GOT3 (cell line): ENCODE data around the gene LPCAT3.
"Not testable (repeated sequence)": the region's sequence is repeated elsewhere in the genome, so short reads cannot be mapped to it uniquely, and the experiment has no call there.

Source experiments
- DNase-seq: peaks from one replicate; lab custom pipeline; 2025; ENCODE audit warnings: mixed read lengths; lab: John Stamatoyannopoulos, UW

LPCAT3 gene

DNA sequence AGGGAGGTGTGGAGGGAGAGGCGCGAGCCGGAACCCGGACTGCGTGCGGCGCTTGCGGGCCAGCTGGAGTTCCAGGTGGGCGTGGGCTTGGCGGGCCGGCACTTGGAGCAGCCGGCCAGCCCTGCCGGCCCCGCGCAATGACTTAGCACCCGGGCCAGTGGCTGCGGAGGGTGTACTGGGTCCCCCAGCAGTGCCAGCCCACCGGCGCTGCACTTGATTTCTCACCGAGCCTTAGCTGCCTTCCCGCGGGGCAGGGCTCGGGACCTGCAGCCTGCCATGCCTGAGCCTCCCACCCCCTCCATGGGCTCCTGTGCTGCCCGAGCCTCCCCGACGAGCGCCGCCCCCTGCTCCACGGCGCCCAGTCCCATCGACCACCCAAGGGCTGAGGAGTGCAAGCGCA lies 19.1 kb upstream of the LPCAT3 start:
- not testable (repeated sequence) for DNase-seq

DNA sequence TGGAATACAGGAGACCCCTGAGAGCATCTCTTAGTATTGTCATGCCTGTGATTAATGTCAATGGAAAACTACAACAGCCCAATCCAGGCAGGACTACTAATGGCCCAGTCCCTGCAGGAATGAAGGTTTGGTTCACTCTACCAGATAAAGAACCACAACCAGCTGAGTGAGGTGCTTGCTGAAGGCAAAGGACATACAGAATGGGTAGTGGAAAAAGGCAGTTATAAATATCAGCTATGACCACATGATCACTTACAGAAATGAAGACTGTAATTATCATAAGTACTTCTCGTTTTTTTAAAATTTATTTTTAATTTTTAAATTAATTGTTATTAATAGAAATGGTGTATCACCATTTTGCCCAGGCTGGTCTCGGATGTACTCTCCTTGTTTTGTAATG lies 17.2 kb upstream of the LPCAT3 start:
- no peak for DNase-seq

GRCh38 chr12:7034464-7034863 lies 16.2 kb upstream of the LPCAT3 start:
- no peak for DNase-seq

DNA sequence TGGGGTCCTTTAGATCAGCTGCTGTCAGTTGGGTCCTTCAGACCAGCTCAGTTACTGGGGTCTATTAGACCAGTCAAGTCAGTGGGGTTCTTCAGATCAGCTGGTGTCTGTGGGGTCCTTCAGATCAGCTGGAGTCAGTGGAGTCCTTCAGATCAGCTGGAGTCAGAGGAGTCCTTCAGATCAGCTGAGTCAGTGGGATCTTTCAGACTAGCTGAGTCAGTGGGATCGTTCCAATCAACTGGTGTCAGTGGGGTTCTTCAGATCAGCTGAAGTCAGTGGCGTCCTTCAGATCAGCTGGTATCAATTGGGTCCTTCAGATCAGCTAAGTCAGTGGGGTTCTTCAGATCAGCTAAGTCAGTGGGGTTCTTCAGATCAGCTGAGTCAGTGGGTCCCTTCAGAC lies 14.7 kb upstream of the LPCAT3 start:
- DNase-seq = no peak

DNA sequence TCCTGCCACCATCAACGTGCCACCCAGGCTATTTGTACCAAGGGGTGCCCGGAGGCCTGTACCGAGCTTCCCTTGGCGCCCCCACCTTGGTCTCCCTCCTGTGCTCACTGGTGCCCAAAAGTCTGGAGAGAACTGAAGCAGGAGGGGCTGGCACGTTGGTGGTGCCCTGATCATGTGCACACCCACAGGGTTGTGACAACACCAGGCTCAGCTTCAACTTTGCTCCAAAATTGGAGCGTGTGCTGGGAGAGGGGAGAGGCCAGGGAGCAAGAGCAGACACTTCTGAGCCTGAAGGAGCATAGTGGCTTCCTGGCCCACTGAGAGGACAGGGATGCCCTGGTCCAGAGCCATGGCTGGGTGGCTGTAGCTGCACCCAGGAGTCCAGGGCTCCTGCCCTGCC lies 13.0 kb upstream of the LPCAT3 start:
- no peak for DNase-seq

GRCh38 chr12:7026854-7027253 lies 8.6 kb upstream of the LPCAT3 start:
- DNase-seq = no peak

DNA sequence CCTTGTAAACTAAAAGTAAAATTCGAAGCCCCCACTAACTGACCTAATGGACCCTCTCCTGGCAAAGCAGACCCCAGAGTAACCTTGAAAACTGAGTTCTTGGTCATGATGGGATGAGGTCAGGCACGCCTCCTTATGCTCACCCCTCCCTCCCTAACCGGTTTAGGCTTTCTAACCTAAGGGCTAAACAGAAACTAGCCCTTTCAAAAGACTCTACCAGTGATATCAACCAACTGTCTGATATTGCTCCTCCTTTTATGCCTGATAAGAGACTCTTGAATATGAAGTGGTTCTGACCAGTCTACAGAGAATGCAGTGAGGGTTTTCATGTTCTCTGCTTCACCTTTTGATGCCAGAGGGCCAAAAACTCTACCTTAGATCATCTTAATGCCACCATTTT lies 4.8 kb upstream of the LPCAT3 start:
- DNase-seq = no peak

- no peak for DNase-seq
Measured at GRCh38 chr12:7021956-7022355, 3.7 kb upstream of the LPCAT3 start.

GRCh38 chr12:7019043-7019569 lies 830 bp upstream of the LPCAT3 start:
- DNase-seq = no peak

DNA sequence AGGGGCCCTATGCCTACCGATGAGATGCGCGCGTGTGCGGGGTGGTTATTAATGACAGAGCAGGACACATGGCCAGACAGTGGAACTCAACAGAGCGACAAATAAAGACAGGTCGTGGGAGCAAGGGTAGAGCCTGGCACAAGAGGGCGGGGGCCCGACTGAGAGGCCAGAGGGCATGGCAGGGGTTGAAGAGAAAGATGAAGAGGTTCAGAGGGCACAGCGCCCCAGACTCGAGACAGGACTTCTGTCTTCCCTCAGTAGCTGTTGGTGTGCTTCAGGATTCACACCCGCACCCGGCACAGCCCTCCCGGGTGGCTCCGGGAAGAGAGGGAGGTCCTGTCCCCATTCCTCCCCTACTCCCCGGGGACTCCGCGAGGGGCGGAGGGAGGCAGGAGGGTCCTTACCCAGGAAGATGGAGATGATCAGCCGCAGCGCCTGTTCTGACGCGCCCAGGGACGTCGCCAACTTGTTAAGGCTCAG lies 366 bp downstream of the LPCAT3 start:
- DNase-seq = no peak

- DNase-seq = no peak
Measured at GRCh38 chr12:7016958-7017571, 1.2 kb downstream of the LPCAT3 start.

- DNase-seq = no peak
Measured at GRCh38 chr12:7015555-7016370, 2.5 kb downstream of the LPCAT3 start.

DNA sequence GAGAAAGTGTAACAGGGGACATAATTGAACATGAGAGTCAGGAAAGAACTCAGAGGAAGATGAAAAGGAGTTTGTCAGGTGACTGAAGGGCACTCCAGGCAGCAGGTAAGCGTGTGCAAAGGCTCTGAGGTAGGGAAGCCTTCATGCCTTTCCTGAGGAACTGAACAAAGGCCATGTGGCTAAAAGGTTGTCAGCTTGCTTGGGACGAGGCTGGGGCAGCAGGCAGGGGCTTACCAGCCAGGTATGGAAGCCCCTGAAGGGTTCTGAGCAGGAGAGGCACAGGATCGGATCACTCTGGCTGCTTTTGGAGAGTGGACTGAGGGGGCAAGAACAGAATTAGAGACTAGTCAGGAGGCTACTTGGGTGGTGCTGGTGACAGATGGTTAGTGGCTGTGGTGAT lies 5.2 kb downstream of the LPCAT3 start:
- DNase-seq = no peak

DNA sequence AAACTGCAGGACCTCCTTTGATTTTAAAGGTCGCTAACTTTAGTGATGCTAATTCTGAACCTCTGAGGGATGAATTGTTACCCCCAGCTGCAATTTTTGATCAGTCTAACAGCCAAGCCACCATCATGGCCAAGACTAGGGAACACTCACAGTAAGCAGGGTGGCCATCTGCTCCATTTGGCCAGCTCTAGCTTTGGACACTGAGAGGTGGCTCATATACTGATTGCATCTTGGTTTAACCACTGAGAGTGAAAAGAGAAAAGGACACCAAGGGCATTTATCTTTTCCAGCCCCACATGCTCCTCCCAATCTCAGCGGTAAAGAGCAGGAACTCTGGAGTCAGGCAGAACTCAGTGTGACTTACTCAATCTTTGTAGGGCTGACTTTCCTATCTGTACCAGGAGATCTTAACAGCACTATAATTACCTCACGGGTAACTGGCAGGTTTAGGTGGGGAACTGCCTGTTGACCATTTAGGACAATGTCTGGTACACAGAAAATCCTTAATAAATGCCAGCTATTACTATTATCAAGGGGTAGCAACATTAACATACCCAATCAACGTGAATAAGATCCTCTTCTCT lies 6.2 kb downstream of the LPCAT3 start:
- DNase-seq = no peak

DNA sequence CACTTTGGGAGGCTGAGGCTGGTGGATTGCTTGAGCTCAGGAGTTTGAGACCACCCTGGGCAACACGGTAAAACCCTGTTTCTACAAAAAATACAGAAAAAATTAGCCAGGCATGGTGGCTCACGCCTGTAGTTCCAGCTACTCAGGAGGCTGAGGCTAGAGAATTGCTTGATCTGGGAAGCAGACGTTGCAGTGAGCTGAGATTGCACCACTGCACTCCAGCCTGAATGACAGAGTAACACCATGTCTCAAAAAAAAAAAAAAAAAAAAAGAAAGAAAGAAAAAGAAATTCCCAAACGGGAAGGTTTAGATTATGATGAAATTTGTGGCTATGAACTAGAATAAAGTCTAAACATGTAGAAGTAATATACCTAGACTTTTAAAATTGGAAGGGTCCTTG lies 6.9 kb downstream of the LPCAT3 start:
- DNase-seq = not testable (repeated sequence)

DNA sequence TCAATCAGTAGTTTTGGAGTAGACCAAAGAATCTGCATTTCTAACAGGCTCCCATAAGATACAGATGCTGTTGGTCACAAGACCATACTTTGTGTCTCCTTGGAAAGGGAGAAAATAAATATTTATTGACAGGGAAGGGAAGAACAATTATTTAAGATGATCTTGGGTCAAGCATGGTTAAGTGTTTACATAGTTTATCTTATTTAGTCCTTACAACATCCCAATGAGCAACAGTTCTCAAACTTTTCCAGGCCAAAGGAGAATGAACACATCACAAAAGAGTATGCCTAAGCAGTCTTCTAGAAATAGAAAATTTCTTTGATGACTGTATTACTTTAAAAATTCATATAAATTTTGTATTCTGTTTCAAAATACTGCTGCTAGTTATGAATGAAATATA lies 8.8 kb downstream of the LPCAT3 start:
- DNase-seq = no peak

DNA sequence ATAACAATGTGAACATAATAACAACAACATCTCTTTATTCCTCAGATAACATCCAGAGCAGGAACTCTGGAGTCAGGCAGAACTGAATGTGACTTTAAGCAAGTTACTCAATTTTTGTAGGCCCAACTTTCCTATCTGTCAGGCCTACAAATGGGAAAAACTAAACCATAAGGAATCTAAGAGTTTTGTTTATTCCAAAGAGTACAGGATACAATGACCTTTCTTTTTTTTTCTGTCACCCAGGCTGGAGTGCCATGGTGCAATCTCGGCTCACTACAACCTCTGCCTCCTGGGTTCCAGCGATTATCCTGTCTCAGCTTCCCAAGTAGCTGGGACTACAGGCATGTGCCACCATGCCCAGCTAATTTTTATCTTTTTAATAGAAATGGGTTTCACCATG lies 9.4 kb downstream of the LPCAT3 start:
- no peak for DNase-seq

DNA sequence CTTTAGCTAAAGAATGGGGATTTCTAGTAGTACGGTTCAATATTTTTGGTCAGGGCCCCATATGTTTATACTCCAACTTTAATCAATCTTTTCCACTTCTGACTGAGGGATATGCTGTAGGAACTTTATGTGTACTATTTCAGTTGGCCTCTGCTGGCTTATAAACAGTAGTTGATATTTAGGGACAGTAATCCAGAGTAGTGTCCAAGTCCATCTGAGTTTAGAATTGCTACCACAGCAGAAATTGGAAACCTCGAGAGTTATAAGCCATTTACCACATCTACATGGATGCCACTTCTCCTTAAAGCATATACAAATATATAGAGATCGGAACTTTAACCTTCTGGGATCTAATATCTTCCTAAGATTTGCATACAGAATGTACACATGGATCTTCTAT lies 11.6 kb downstream of the LPCAT3 start:
- no peak for DNase-seq

DNA sequence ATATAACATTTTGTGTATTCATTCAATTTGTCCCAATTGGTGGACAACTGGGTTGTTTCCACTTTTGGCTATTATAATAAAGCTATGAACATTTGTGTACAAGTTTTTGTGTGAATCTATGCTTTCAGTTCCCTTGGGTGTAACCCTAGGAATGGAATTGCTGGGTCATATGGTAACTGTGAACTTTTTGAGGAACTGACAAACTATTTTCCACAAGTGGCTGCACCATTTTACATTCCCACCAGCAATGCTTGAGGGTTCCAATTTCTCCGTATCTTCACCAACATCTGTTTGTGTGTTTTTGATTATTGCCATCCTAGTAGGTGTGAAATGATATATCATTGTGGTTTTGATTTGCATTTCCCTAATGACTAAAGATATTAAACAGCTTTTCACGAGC lies 13.0 kb downstream of the LPCAT3 start:
- no peak for DNase-seq

DNA sequence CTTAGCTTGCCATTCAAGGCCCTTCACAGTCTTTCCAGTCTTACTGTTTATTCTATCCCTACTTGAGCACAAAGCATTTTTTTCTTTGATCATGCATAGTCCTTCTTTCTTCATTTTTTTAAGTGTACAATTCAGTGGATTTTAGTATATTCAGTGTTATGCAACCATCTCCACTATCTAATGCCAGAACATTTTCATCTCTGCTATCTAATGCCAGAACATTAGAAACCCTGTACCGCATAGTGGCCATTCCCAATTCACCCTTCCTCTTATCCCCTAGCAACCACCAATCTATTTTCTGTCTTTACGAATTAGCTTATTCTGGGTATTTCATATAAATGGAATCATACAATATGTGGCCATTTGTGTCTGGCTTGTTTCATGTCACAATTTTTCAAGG lies 13.4 kb downstream of the LPCAT3 start:
- DNase-seq = no peak

GRCh38 chr12:7004287-7004803 lies 13.9 kb downstream of the LPCAT3 start:
- DNase-seq = no peak

DNA sequence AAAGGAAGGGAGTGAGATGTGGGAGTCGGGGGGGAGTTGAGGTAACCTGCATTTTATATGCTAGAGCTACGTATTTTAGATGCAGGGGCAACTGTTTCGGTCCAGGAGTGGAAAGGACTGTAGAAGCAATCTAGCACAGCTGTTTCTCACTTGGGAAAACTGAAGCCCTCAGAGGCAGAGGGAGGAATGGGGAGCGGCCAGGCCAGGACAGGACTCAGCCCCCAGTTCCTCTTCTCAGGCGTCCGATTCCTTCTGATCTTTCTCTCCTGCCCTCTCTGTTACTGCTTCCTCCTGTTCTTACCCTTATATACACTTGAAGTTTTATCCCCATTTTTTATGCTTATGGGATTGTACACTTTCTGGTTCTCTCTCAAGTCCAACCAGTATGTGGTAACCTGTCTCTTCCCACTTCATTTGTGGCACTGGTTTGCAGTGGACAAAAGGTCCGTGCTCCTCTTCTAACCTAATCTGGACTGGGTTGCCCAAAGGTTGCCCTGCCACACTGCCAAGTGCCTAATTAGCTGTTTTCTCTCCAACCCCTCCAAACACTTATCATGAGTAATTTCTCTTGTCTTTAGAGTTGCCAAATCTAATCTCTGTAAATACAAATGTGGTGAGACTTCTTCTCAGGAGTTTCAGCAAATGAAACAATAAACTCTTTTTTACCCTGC lies 16.2 kb downstream of the LPCAT3 start:
- DNase-seq = no peak
